Omental fat pad (tissue), 4 donors: ENCODE data around the gene KHDC3L. TPM values are rescaled to one million over a fixed set of nuclear protein-coding genes. Genes with fewer than 3 reads are reported as not detected.

Experiments
- ATAC-seq: fragments of 150-250 bp; one replicate; pipeline ENCODE4 v1.9.1; 2016; ENCODE audit warnings: mild to moderate bottlenecking, moderate library complexity; ENCODE audit not compliant: low FRiP score
- DNase-seq: peaks from one replicate; pipeline ENCODE4 v3.0.0-alpha.2; 2019; ENCODE audit warnings: low spot score
- total RNA-seq, 4 donors: library from RNA; depleted of rRNA; stranded (reverse); fragments of >200 nt; gene quantifications; one replicate each; pipeline ENCODE4 v1.1.0, GENCODE V29; 2016
- TF ChIP-seq, protein P1 (sequence below), 3 donors: fragments of 450-650 bp; IDR thresholded peaks; one replicate each; pipeline ENCODE4 v1.5.1; 2016 to 2017; ENCODE audit warnings: antibody characterized with exemption in 3 of 3, mild to moderate bottlenecking in 3 of 3, moderate library complexity in 2 of 3

KHDC3L gene
- total RNA-seq, 4 donors from 2014 or later = not detected

DNA sequence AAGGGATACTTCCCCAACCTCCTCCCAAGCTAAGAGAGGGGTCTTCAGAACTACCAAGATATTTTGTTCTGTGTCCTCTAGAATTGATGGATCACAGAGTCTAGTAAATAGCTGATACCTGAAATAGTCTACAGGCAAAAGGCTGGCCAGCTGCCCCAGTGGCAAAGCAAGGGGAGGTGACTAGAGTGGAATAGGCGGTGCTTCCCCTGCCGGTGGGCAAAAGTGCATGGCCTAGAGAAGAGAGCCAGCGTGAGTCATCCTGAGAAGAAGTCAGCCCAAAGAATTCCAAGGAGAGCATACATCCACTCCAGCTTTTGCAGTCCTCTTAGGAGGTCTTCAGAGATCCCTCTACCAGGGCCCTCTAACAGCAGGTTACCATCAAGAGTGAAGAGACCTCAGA is 23.1 kb upstream of the KHDC3L start:
- TF ChIP-seq, protein P1, sequence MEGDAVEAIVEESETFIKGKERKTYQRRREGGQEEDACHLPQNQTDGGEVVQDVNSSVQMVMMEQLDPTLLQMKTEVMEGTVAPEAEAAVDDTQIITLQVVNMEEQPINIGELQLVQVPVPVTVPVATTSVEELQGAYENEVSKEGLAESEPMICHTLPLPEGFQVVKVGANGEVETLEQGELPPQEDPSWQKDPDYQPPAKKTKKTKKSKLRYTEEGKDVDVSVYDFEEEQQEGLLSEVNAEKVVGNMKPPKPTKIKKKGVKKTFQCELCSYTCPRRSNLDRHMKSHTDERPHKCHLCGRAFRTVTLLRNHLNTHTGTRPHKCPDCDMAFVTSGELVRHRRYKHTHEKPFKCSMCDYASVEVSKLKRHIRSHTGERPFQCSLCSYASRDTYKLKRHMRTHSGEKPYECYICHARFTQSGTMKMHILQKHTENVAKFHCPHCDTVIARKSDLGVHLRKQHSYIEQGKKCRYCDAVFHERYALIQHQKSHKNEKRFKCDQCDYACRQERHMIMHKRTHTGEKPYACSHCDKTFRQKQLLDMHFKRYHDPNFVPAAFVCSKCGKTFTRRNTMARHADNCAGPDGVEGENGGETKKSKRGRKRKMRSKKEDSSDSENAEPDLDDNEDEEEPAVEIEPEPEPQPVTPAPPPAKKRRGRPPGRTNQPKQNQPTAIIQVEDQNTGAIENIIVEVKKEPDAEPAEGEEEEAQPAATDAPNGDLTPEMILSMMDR (IDR thresholded peaks at IDR 0.05) = no peak
- DNase-seq = no peak
- no peak for ATAC-seq

DNA sequence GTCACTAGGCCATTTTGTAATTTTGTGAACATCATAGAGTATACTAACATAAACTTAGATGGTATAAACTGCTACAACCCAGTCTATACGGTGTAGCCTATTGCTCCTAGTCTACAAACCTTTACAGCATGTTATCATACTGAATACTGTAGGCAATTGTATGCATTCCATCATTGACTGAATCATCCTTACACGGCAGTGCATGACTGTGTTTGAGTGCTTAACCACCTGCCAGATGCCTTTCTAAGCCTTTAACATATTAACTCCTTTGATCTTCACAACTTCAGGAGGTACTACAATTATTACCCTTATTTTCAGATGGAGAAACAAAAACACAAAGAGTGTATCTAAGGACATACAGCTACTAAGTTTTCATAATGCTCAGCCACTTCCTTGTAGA is 22.4 kb upstream of the KHDC3L start:
- ATAC-seq = no peak
- TF ChIP-seq, protein P1 (IDR thresholded peaks at IDR 0.05) = no peak
- no peak for DNase-seq

DNA sequence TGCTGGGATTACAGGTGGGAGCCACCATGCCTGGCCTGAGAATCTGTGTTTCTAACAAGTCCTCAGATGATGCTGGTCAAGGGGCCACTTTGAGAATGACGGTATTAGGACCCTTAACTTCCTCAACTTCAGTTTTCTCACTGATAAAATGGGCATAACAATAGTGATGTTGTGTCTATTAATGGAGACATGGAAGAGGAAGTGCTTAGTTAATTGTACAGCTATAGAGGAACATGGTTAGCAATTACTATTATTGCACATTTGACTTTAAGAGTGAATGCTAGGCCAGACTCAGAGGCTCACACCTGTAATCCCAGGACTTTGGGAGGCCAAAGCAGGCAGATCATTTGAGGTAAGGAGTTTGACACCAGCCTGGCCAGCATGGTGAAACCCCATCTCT is 21.1 kb upstream of the KHDC3L start:
- DNase-seq (no peak), ATAC-seq (no peak)
- TF ChIP-seq, protein P1 (IDR thresholded peaks at IDR 0.05) = no peak

DNA sequence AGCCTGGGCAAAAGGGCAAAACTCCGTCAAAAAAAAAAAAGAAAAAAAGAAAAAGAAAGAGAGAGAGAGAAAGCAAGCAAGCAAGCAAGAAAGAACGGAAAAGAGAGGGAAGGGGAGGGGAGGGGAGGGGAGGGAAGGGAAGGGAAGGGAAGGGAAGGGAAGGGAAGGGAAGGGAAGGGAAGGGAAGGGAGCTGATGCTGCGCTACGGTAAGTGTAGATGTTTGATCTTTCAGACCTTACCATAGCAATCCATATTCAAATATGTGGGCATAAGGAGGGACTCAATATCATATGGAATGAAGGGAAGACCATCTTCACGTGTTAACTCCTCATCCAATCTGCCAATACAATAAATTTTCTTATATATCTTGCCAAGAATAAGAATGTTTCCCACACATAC is 20.3 kb upstream of the KHDC3L start:
- no peak for DNase-seq
- no peak for ATAC-seq
- TF ChIP-seq, protein P1 (IDR thresholded peaks at IDR 0.05) = no peak

DNA sequence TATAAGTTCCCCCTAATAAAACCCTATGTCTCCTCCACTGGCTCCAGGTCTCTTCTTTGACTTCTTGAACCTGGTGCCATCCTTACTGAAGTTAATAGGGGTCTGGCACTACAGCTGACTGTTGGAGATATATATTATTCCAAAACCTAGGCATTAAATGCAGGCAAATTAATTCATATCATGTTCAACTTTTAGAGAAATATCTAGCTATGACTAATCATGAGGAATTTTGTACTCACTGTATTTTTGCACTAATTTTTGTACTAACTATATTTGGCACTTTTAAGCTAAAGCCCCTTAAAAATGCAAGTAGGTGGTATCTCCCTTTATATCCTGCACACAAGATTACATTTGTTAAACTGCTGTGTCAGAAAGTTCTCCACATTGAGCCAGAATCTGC is 19.3 kb upstream of the KHDC3L start:
- ATAC-seq (no peak), DNase-seq (no peak)
- TF ChIP-seq, protein P1 (IDR thresholded peaks at IDR 0.05) = no peak

DNA sequence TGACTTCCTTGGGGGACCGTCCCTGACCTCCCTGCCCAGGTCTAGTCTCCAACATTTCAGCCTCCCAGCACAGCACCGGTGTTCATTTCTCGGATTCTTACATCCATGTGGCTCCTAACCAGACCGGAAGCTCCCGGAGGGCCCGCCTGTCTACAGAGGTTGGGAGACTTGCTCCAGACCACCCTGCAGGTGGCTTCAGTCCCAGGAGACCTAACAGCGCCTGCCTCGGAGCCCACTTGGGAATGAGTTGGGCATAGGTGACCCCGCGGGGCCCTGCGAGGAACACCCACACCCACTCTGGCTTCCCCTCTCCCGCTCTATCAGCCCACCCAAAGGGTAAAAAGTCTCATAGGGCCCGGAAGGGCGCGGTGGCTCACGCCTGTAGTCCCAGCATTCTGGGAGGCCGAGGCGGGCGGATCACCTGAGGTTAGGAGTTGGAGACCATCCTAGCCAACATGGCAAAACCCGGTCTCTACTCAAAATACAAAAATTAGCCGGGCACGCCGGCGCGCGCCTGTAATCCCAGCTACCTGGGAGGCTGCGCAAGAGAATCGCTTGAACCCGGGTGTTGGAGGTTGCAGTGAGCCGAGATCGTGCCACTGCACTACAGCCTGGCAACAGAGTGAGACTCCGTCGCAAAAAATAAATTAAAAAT is 13.8 kb upstream of the KHDC3L start:
- DNase-seq (no peak), ATAC-seq (no peak)
- TF ChIP-seq, protein P1 (IDR thresholded peaks at IDR 0.05) = no peak

DNA sequence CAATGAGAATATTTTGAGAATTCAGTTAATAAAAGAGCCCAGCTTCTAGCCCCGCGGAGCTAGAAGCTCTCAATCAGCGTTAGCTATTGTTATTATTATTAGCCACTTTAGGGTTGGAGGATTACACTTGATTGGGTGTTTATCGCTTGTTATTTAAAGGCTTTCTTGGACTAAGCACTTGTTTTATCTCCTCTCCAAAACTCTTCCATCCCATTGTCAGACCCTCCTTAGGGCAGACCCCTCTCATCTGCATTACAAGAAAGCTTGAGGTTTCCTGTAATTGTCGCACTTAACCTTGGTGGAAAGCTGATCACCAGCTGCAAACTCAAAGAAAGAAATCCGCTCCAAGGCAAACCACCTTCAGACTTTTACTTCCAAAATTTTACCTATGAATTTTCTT is 13.1 kb upstream of the KHDC3L start:
- ATAC-seq = no peak
- DNase-seq = no peak
- TF ChIP-seq, protein P1 (IDR thresholded peaks at IDR 0.05) = no peak
